ENCODE measurements around the gene JAML. TPM values are rescaled to one million over a fixed set of nuclear protein-coding genes. Genes with fewer than 3 reads are reported as not detected.

JAML gene
- total and polyA plus RNA-seq, 7 donors = 3.3 to 35.1 (median 6.1) TPM

DNA sequence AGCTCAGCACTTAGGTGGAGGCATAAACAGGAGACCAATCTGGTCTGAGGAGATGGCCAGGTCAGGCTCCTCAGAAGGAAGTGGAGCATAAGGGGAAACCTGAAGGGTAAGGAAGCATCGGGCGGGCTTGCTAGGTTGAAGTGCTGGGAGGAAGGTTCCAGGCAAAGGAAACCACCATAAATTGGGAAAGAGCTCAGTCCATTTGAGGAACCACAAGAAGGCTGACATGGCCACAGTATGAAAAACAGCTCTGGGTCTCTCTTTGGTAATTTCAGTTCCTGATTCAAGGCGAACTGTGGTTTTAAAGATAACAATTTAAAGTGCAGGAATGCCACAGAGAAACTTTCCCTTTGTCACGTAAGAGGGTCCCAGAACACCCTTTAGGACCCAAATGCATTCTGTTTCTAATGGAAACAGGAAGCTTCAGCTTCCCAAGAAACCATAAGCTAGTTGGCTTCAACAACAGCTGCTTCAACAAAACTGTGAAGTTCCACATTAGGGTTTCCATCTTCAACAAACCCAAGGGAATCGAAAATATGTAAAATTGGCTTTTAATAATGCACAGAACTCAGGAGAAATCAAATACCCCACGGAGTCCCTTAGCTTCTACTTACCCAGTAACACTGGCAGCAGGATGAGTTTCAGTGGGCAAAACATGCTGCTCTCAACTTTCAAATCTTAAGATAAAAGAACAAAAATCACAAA lies 10.4 kb downstream of the JAML start:
- no peak for DNase-seq
- no peaks in the 10 kb centered on the region for H3K4me1 ChIP-seq
- intact Hi-C loops (cut with DNase I) = no loop called here
- peaks cover 0 to 16% (median 0%) of the 10 kb centered on the region in 3 donors for H3K27me3 ChIP-seq
- no peak overlapping the region for H3K27ac ChIP-seq
- 47 to 76% methylated on average over 6 of the region's 6 CpGs for WGBS, 2 donors
- H3K4me3 ChIP-seq = no peak overlapping the region
- no peak for TF ChIP-seq POLR2AphosphoS5 (IDR thresholded peaks at IDR 0.05)
- no peaks in the 10 kb centered on the region for H3K9me3 ChIP-seq
- no peaks in the 10 kb centered on the region for H3K36me3 ChIP-seq

DNA sequence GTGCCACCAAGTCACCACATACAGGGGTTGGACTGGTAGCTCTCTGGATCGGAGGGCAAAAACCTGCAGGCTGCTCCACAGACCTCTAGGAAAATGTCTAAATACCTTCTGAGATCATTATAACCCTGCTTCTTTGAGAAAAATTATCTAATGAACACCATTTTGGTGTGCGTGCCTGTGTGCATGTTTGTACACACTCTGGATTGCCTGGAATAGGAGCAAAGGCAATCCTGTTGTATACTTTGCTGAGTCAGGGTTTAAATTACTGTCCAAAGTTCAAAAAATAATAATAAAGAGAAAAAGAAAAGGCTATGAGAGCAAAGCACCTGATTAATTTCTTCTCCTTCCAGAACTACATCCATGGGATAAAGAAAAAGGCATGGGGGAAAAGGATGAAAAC lies 11.0 kb downstream of the JAML start:
- peaks cover 0 to 16% (median 0%) of the 10 kb centered on the region in 3 donors for H3K27me3 ChIP-seq
- H3K4me1 ChIP-seq = no peaks in the 10 kb centered on the region
- no peaks in the 10 kb centered on the region for H3K36me3 ChIP-seq
- peak overlapping the region in 1 of 4 donors; percentile 2 for H3K27ac ChIP-seq
- intact Hi-C loops (cut with DNase I) = no loop called here
- TF ChIP-seq POLR2A (IDR thresholded peaks at IDR 0.05) (no peak), POLR2AphosphoS5 (IDR thresholded peaks at IDR 0.05) (no peak), EP300 (IDR thresholded peaks at IDR 0.05) (no peak)
- TF ChIP-seq, protein P1, sequence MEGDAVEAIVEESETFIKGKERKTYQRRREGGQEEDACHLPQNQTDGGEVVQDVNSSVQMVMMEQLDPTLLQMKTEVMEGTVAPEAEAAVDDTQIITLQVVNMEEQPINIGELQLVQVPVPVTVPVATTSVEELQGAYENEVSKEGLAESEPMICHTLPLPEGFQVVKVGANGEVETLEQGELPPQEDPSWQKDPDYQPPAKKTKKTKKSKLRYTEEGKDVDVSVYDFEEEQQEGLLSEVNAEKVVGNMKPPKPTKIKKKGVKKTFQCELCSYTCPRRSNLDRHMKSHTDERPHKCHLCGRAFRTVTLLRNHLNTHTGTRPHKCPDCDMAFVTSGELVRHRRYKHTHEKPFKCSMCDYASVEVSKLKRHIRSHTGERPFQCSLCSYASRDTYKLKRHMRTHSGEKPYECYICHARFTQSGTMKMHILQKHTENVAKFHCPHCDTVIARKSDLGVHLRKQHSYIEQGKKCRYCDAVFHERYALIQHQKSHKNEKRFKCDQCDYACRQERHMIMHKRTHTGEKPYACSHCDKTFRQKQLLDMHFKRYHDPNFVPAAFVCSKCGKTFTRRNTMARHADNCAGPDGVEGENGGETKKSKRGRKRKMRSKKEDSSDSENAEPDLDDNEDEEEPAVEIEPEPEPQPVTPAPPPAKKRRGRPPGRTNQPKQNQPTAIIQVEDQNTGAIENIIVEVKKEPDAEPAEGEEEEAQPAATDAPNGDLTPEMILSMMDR (IDR thresholded peaks at IDR 0.05) = no peak
- H3K9me3 ChIP-seq = no peaks in the 10 kb centered on the region
- H3K4me3 ChIP-seq = no peak overlapping the region
- 38 to 71% methylated on average over 2 of the region's 2 CpGs for WGBS, 2 donors
- DNase-seq = no peak

DNA sequence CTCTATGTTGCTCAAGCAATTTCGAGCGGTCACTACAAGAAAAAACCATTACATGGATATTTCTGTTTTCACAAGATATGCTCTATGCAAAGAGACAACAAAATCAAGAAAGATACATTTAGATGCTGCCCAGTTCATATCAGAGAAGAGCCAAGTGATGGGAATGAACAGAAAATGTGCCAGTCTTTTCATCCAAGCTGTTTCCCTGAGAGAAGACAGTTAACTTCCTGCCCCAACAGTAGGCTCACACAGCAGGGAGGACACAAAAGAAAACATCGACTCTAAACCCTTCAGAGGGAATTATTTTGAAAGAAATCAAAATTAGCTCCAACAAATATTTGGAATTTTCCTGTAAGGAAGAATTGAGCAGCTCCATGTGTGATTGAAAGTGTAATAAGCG lies 11.6 kb downstream of the JAML start:
- Histone ChIP-seq H3K9me3 (no peaks in the 10 kb centered on the region), H3K36me3 (no peaks in the 10 kb centered on the region), H3K4me1 (no peaks in the 10 kb centered on the region), H3K27me3 (peaks cover 0 to 15% (median 0%) of the 10 kb centered on the region in 3 donors), H3K4me3 (no peak overlapping the region), H3K27ac (no peak overlapping the region)
- WGBS, 2 donors = 76 to 79% methylated on average over 4 of the region's 4 CpGs
- intact Hi-C loops (cut with DNase I) = no loop called here
- DNase-seq = no peak
- TF ChIP-seq POLR2AphosphoS5 (IDR thresholded peaks at IDR 0.05) = no peak
- no peak for TF ChIP-seq EP300 (IDR thresholded peaks at IDR 0.05)
- TF ChIP-seq, protein P1 (IDR thresholded peaks at IDR 0.05) = no peak
- no peak for TF ChIP-seq POLR2A (IDR thresholded peaks at IDR 0.05)

DNA sequence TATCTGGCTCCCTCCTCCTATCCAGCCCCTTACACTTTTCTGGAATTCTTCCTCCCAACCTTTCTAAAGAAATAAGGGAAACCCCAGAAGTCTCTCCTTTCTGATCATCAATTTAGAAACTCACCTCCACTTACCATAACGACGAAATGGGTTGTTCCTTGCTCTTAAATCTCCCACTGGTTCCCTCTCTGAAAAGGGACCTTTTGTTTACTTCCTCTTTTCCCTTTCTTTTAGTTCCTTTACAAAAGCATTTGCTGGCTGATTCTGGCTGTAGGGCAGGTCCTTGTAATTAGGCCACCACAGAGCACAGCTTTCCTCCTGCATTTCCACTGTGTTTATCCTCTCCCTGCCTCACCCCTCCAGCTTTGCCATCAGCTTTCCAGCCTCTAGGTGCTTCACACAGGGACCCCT lies 12.0 kb downstream of the JAML start:
- Histone ChIP-seq H3K27me3 (peaks cover 0 to 14% (median 0%) of the 10 kb centered on the region in 3 donors), H3K4me1 (no peaks in the 10 kb centered on the region), H3K27ac (no peak overlapping the region), H3K36me3 (no peaks in the 10 kb centered on the region), H3K9me3 (no peaks in the 10 kb centered on the region), H3K4me3 (no peak overlapping the region)
- DNase-seq = no peak
- intact Hi-C loops (cut with DNase I) = no loop called here
- WGBS, 2 donors = 61 to 70% methylated on average over 2 of the region's 2 CpGs
- no peak for TF ChIP-seq EP300 (IDR thresholded peaks at IDR 0.05)
- no peak for TF ChIP-seq POLR2A (IDR thresholded peaks at IDR 0.05)
- no peak for TF ChIP-seq POLR2AphosphoS5 (IDR thresholded peaks at IDR 0.05)
- TF ChIP-seq, protein P1 (IDR thresholded peaks at IDR 0.05) = no peak

DNA sequence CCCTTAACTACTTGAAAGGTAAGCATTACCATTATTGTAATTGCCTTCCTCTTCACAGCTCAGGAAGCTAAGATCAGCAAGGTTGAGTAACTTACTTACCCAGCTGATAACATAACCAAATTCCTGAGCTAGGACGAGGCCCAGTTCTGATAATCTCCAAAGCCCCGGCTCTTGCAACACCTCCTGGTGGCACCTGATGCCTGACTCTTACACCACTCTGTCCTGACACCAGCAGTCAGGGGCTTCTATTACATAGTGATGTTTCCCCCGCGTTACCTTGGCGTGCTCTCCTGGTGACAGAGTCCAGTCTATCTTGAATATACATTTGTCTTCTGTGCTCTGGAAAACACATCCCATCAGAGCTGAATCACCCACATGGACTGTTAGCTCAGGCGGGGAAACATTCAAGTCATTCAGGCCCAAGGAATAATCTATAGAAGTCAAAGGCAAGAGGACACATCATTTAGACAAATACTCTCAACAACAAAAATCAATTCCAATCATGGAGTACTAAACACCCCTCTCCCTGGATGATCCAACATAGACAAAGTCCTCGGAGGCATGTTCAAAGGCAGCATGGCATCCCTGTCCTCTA lies 12.6 kb downstream of the JAML start:
- H3K27me3 ChIP-seq = peaks cover 0 to 14% (median 0%) of the 10 kb centered on the region in 3 donors
- H3K4me3 ChIP-seq = no peak overlapping the region
- no peak overlapping the region for H3K27ac ChIP-seq
- TF ChIP-seq POLR2A (IDR thresholded peaks at IDR 0.05) = no peak
- TF ChIP-seq, protein P1 (IDR thresholded peaks at IDR 0.05) = no peak
- TF ChIP-seq EP300 (IDR thresholded peaks at IDR 0.05) = no peak
- no peak for TF ChIP-seq POLR2AphosphoS5 (IDR thresholded peaks at IDR 0.05)
- intact Hi-C loops (cut with DNase I) = no loop called here
- no peaks in the 10 kb centered on the region for H3K4me1 ChIP-seq
- no peaks in the 10 kb centered on the region for H3K36me3 ChIP-seq
- 84 to 85% methylated on average over 7 of the region's 7 CpGs for WGBS, 2 donors
- no peaks in the 10 kb centered on the region for H3K9me3 ChIP-seq
- DNase-seq = no peak

Measured in sigmoid colon (tissue), 7 donors.